Suprapubic skin (tissue), 4 donors: Measurements from ENCODE around the gene PRSS12.

Experiments
- POLR2A ChIP-seq, 2 donors: fragments of 450-650 bp; IDR thresholded peaks; one replicate each; pipeline ENCODE4 v1.6.1; 2017; ENCODE audit warnings: antibody characterized with exemption in 2 of 2, mild to moderate bottlenecking in 2 of 2, moderate library complexity in 2 of 2
- POLR2AphosphoS5 ChIP-seq, 3 donors: sonication (generic); formaldehyde crosslinking; IDR thresholded peaks; one replicate each; pipeline ENCODE4 v1.6.1; 2017; ENCODE audit warnings: antibody characterized with exemption in 3 of 3
- TF ChIP-seq, protein P1 (sequence below), 2 donors: fragments of 200-600 bp in 1 of 2; fragments of 450-650 bp in 1 of 2; sonication (generic) in 1 of 2; IDR thresholded peaks; one replicate each; pipeline ENCODE4 v1.5.1; 2016 to 2019; ENCODE audit warnings: antibody characterized with exemption in 2 of 2, mild to moderate bottlenecking in 1 of 2, moderate library complexity in 1 of 2

DNA sequence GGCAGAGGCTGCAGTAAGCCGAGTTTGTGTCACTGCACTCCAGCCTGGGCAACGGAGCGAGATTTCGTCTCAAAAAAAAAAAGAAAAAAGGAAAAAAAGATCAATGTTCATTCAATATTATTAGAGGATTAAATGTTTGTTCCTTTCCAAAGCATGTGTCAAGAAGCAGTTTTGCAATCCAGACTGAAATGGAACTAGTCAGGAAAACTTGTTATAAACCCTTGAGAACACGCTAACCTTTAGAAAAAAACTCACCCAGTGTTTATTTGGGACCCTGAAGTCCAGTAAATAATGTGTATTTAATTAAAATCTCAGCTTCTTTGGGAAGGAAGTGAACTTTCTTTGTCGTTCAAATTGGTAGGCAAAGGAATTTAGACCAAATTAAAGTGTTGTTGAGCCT, 16.4 kb upstream of the PRSS12 start:
- TF ChIP-seq POLR2A (IDR thresholded peaks at IDR 0.05) (no peak), POLR2AphosphoS5 (IDR thresholded peaks at IDR 0.05) (no peak)
- TF ChIP-seq, protein P1, sequence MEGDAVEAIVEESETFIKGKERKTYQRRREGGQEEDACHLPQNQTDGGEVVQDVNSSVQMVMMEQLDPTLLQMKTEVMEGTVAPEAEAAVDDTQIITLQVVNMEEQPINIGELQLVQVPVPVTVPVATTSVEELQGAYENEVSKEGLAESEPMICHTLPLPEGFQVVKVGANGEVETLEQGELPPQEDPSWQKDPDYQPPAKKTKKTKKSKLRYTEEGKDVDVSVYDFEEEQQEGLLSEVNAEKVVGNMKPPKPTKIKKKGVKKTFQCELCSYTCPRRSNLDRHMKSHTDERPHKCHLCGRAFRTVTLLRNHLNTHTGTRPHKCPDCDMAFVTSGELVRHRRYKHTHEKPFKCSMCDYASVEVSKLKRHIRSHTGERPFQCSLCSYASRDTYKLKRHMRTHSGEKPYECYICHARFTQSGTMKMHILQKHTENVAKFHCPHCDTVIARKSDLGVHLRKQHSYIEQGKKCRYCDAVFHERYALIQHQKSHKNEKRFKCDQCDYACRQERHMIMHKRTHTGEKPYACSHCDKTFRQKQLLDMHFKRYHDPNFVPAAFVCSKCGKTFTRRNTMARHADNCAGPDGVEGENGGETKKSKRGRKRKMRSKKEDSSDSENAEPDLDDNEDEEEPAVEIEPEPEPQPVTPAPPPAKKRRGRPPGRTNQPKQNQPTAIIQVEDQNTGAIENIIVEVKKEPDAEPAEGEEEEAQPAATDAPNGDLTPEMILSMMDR (IDR thresholded peaks at IDR 0.05) = no peak
